NCI-H2107 (cell line): ENCODE measurements around the gene CCDC192.
"Not testable (repeated sequence)": the region's sequence is repeated elsewhere in the genome, so short reads cannot be mapped to it uniquely, and the experiment has no call there.

Experiments
- DNase-seq: peaks from one replicate; lab custom pipeline; 2025; lab: John Stamatoyannopoulos, UW

The CCDC192 gene

GRCh38 chr5:127702926-127703561, at the start of gene CCDC192:
Gene CCDC192 (plus strand): TSS chr5:127703391. CDS start chr5:127703446, 55 bp downstream.
- no peak for DNase-seq

- DNase-seq, result no peak
Observed at GRCh38 chr5:127656825-127657224, 46.4 kb upstream of the CCDC192 start.

GRCh38 chr5:127660047-127660733, 43.0 kb upstream of the CCDC192 start:
- peak; percentile 8 for DNase-seq

GRCh38 chr5:127664093-127664492, 39.1 kb upstream of the CCDC192 start:
- DNase-seq, result no peak

- DNase-seq, result no peak
Observed at GRCh38 chr5:127665641-127666040, 37.5 kb upstream of the CCDC192 start.

- no peak for DNase-seq
Observed at GRCh38 chr5:127666043-127666716, 37.0 kb upstream of the CCDC192 start.

- no peak for DNase-seq
Observed at GRCh38 chr5:127667926-127668325, 35.3 kb upstream of the CCDC192 start.

- no peak for DNase-seq
Observed at GRCh38 chr5:127671218-127671617, 32.0 kb upstream of the CCDC192 start.

GRCh38 chr5:127673117-127673800, 29.9 kb upstream of the CCDC192 start:
- no peak for DNase-seq

GRCh38 chr5:127676951-127677350, 26.2 kb upstream of the CCDC192 start:
- DNase-seq, result not testable (repeated sequence)

- DNase-seq, result not testable (repeated sequence)
Observed at GRCh38 chr5:127679691-127680330, 23.4 kb upstream of the CCDC192 start.

- DNase-seq, result no peak
Observed at GRCh38 chr5:127680595-127680994, 22.6 kb upstream of the CCDC192 start.

GRCh38 chr5:127683008-127683407, 20.2 kb upstream of the CCDC192 start:
- no peak for DNase-seq

- no peak for DNase-seq
Observed at GRCh38 chr5:127684726-127685467, 18.3 kb upstream of the CCDC192 start.

- DNase-seq, result no peak
Observed at GRCh38 chr5:127685662-127686061, 17.5 kb upstream of the CCDC192 start.

GRCh38 chr5:127686424-127686823, 16.8 kb upstream of the CCDC192 start:
- DNase-seq, result no peak

GRCh38 chr5:127694518-127695171, 8.5 kb upstream of the CCDC192 start:
- DNase-seq, result no peak

GRCh38 chr5:127695346-127695745, 7.8 kb upstream of the CCDC192 start:
- DNase-seq, result no peak

GRCh38 chr5:127696683-127697082, 6.5 kb upstream of the CCDC192 start:
- DNase-seq, result no peak

- DNase-seq, result no peak
Observed at GRCh38 chr5:127697894-127698600, 5.1 kb upstream of the CCDC192 start.
